Neuronal stem cell (in vitro differentiated cells): ENCODE data around the gene TOP1.

Experiments
- DNase-seq: peaks from one replicate; pipeline ENCODE4 v3.0.0-alpha.2; 2013; ENCODE audit warnings: low spot score
- H2AFZ ChIP-seq: one replicate; pipeline ENCODE4 v1.6.1; 2013; ENCODE audit warnings: mild to moderate bottlenecking, low read length, inconsistent platforms
- H2AK5ac ChIP-seq: 2 replicates; pipeline ENCODE4 v1.6.1; 2013; ENCODE audit warnings: low read depth, mild to moderate bottlenecking, inconsistent platforms, low read length, moderate library complexity, mixed read lengths
- H2BK120ac ChIP-seq: 2 replicates; pipeline ENCODE4 v1.6.1; 2013; ENCODE audit warnings: low read depth, mild to moderate bottlenecking, inconsistent platforms, low read length, moderate library complexity, mixed read lengths
- H2BK12ac ChIP-seq: one replicate; pipeline ENCODE4 v1.6.1; 2013; ENCODE audit warnings: low read length, inconsistent platforms
- H2BK15ac ChIP-seq: 2 replicates; pipeline ENCODE4 v1.6.1; 2013; ENCODE audit warnings: mild to moderate bottlenecking, low read length, inconsistent platforms, mixed read lengths
- H2BK5ac ChIP-seq: one replicate; pipeline ENCODE4 v1.6.1; 2013; ENCODE audit warnings: inconsistent platforms, mild to moderate bottlenecking, low read length, moderate library complexity
- H3K14ac ChIP-seq: one replicate; pipeline ENCODE4 v1.6.1; 2013; ENCODE audit warnings: low read length, inconsistent platforms
- H3K18ac ChIP-seq: 2 replicates; pipeline ENCODE4 v1.6.1; 2013; ENCODE audit warnings: low read length, inconsistent platforms
- H3K23ac ChIP-seq: 2 replicates; pipeline ENCODE4 v1.6.1; 2013; ENCODE audit warnings: low read depth, mild to moderate bottlenecking, mixed read lengths, low read length, inconsistent platforms; ENCODE audit not compliant: poor library complexity
- H3K27ac ChIP-seq: replicated peaks from 3 replicates; pipeline ENCODE4 v1.5.1; 2013; ENCODE audit warnings: low read length, inconsistent platforms
- H3K27me3 ChIP-seq, 3 experiments: 2 replicates each; pipeline ENCODE4 v1.6.1; 2013; ENCODE audit warnings: low read length in 3 of 3, mild to moderate bottlenecking in 2 of 3, inconsistent platforms in 1 of 3, low read depth in 1 of 3, mixed read lengths in 1 of 3, moderate library complexity in 1 of 3; ENCODE audit not compliant: control insufficient read depth in 3 of 3, insufficient read depth in 3 of 3
- H3K36me3 ChIP-seq, 2 donors: replicated peaks in 1 of 2; 2 replicates each; pipeline ENCODE4 v1.6.1; 2013; ENCODE audit warnings: low read length in 2 of 2; ENCODE audit not compliant: control insufficient read depth in 2 of 2, insufficient read depth in 2 of 2
- H3K4ac ChIP-seq: 2 replicates; pipeline ENCODE4 v1.6.1; 2013; ENCODE audit warnings: inconsistent platforms, mild to moderate bottlenecking, low read length, moderate library complexity
- H3K4me1 ChIP-seq, 2 donors: 1 replicate in 1 of 2; 2 replicates in 1 of 2; pipeline ENCODE4 v1.6.1; 2013; ENCODE audit warnings: low read length in 2 of 2, low read depth in 1 of 2; ENCODE audit not compliant: control insufficient read depth in 2 of 2, insufficient read depth in 1 of 2
- H3K4me2 ChIP-seq: one replicate; pipeline ENCODE4 v1.6.1; 2013; ENCODE audit warnings: mild to moderate bottlenecking, low read length, inconsistent platforms; ENCODE audit not compliant: insufficient read depth, poor library complexity, severe bottlenecking
- H3K4me3 ChIP-seq, 2 donors: 2 replicates each; pipeline ENCODE4 v1.5.1; 2013; ENCODE audit warnings: low read length in 2 of 2, mild to moderate bottlenecking in 2 of 2, inconsistent platforms in 1 of 2, moderate library complexity in 1 of 2
- H3K79me1 ChIP-seq: one replicate; pipeline ENCODE4 v1.6.1; 2013; ENCODE audit warnings: low read depth, mild to moderate bottlenecking, inconsistent platforms, low read length, moderate library complexity
- H3K9ac ChIP-seq: one replicate; pipeline ENCODE4 v1.6.1; 2013; ENCODE audit warnings: mild to moderate bottlenecking, low read depth, low read length, inconsistent platforms; ENCODE audit not compliant: poor library complexity
- H3K9me3 ChIP-seq, 2 donors: replicated peaks in 1 of 2; 2 replicates each; pipeline versions ENCODE3 to v1.6.1; 2013; ENCODE audit warnings: low read length in 2 of 2, mild to moderate bottlenecking in 2 of 2, inconsistent platforms in 1 of 2, low read depth in 1 of 2, mixed read lengths in 1 of 2, moderate library complexity in 1 of 2; ENCODE audit not compliant: control insufficient read depth in 2 of 2, insufficient read depth in 1 of 2
- H4K8ac ChIP-seq: one replicate; pipeline ENCODE4 v1.6.1; 2013; ENCODE audit warnings: low read depth, mild to moderate bottlenecking, inconsistent platforms, low read length, moderate library complexity
- H4K91ac ChIP-seq: one replicate; pipeline ENCODE4 v1.6.1; 2013; ENCODE audit warnings: low read length, low read depth, mild to moderate bottlenecking, inconsistent platforms; ENCODE audit not compliant: poor library complexity
- WGBS, 2 donors: extraction: QIAGEN DNeasy Blood & Tissue Kit; methylation state at CpG; one replicate each; pipeline ENCODE4 v1.1.7; 2013; ENCODE audit warnings: missing lambda C conversion rate in 2 of 2, mixed read lengths in 1 of 2; ENCODE audit not compliant: insufficient read length in 2 of 2, insufficient replicate concordance in 1 of 2; ENCODE audit errors: extremely low coverage in 2 of 2; 5-methylcytosine and 5-hydroxymethylcytosine counted together

TOP1 gene

GRCh38 chr20:41080866-41081265 lies 52.2 kb downstream of the TOP1 start:
- Histone ChIP-seq H3K23ac (no peak overlapping the region), H3K4ac (no peak overlapping the region), H2BK12ac (no peak overlapping the region), H2AFZ (no peak overlapping the region), H3K14ac (no peak overlapping the region), H4K8ac (no peak overlapping the region), H3K18ac (no peak overlapping the region), H2AK5ac (no peak overlapping the region), H3K4me1 (peaks cover 0 to 3% of the 10 kb centered on the region in 2 donors), H2BK120ac (no peak overlapping the region), H3K9ac (no peak overlapping the region), H3K4me3 (no peak overlapping the region), H3K27me3 (no peaks in the 10 kb centered on the region), H3K79me1 (no peaks in the 10 kb centered on the region), H3K36me3 (peaks cover 5 to 100% of the 10 kb centered on the region in 2 donors), H3K9me3 (no peaks in the 10 kb centered on the region), H4K91ac (no peak overlapping the region), H2BK15ac (no peak overlapping the region), H3K4me2 (no peak overlapping the region), H2BK5ac (no peak overlapping the region), H3K27ac (no peak overlapping the region)
- WGBS, 2 donors, result no CpG with 5 or more reads among the region's 2 CpGs
- no peak for DNase-seq

- Histone ChIP-seq H3K4ac (no peak overlapping the region), H3K4me3 (no peak overlapping the region), H2BK12ac (no peak overlapping the region), H2BK120ac (no peak overlapping the region), H3K79me1 (no peaks in the 10 kb centered on the region), H2AFZ (no peak overlapping the region), H2BK15ac (no peak overlapping the region), H3K4me1 (peaks cover 0 to 3% of the 10 kb centered on the region in 2 donors), H3K9me3 (no peaks in the 10 kb centered on the region), H4K91ac (no peak overlapping the region), H3K4me2 (no peak overlapping the region), H3K36me3 (peaks cover 5 to 98% of the 10 kb centered on the region in 2 donors), H3K23ac (no peak overlapping the region), H3K18ac (no peak overlapping the region), H2AK5ac (no peak overlapping the region), H4K8ac (no peak overlapping the region), H3K14ac (no peak overlapping the region), H3K9ac (no peak overlapping the region), H3K27me3 (no peaks in the 10 kb centered on the region), H2BK5ac (no peak overlapping the region), H3K27ac (no peak overlapping the region)
- no peak for DNase-seq
Measured at GRCh38 chr20:41081276-41081814, 52.7 kb downstream of the TOP1 start.

DNA sequence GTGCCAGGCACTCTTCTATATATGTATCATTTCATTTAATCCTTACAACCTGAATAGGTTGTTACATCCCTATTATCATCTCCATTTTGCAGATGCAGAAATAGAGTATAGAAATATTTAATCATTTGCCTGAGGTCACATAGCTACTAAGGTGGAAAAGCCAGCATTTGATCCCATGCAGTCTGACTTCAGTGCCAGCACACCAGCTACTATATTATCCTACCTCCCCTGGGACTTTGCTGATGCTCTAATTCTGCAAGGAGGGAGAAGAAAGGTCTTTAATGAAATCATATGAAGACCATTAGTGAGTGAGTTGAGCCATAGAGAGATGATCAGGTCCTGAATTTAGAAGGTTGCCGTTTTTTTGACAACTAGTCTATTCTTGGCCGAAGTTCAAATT lies 53.7 kb downstream of the TOP1 start:
- Histone ChIP-seq H2AFZ (no peak overlapping the region), H2BK120ac (no peak overlapping the region), H3K36me3 (peaks cover 9 to 98% of the 10 kb centered on the region in 2 donors), H3K79me1 (no peaks in the 10 kb centered on the region), H3K27me3 (no peaks in the 10 kb centered on the region), H4K8ac (no peak overlapping the region), H3K4me2 (no peak overlapping the region), H2BK5ac (no peak overlapping the region), H3K14ac (no peak overlapping the region), H3K4me3 (no peak overlapping the region), H3K9me3 (no peaks in the 10 kb centered on the region), H2BK15ac (no peak overlapping the region), H2AK5ac (no peak overlapping the region), H2BK12ac (no peak overlapping the region), H3K23ac (no peak overlapping the region), H4K91ac (no peak overlapping the region), H3K9ac (no peak overlapping the region), H3K4ac (no peak overlapping the region), H3K4me1 (peaks cover 0 to 3% of the 10 kb centered on the region in 2 donors), H3K27ac (no peak overlapping the region), H3K18ac (no peak overlapping the region)
- no peak for DNase-seq
- WGBS, 2 donors, result no CpG with 5 or more reads among the region's 2 CpGs

GRCh38 chr20:41085606-41086005 lies 57.0 kb downstream of the TOP1 start:
- no peak overlapping the region for H2AFZ ChIP-seq
- H3K4me2 ChIP-seq, result no peak overlapping the region
- no peak overlapping the region for H2BK12ac ChIP-seq
- no peak overlapping the region for H2BK15ac ChIP-seq
- H4K91ac ChIP-seq, result no peak overlapping the region
- H3K27me3 ChIP-seq, result no peaks in the 10 kb centered on the region
- no peaks in the 10 kb centered on the region for H3K9me3 ChIP-seq
- no CpG with 5 or more reads among the region's 3 CpGs for WGBS, 2 donors
- H3K18ac ChIP-seq, result no peak overlapping the region
- no peak overlapping the region for H4K8ac ChIP-seq
- no peaks in the 10 kb centered on the region for H3K79me1 ChIP-seq
- H2BK120ac ChIP-seq, result no peak overlapping the region
- no peak overlapping the region for H3K27ac ChIP-seq
- no peak overlapping the region for H2AK5ac ChIP-seq
- no peak overlapping the region for H3K23ac ChIP-seq
- H3K4me1 ChIP-seq, result peaks cover 0 to 3% of the 10 kb centered on the region in 2 donors
- no peak overlapping the region for H3K14ac ChIP-seq
- no peak overlapping the region for H2BK5ac ChIP-seq
- peaks cover 9 to 93% of the 10 kb centered on the region in 2 donors for H3K36me3 ChIP-seq
- DNase-seq, result no peak
- H3K4me3 ChIP-seq, result no peak overlapping the region
- H3K9ac ChIP-seq, result no peak overlapping the region
- H3K4ac ChIP-seq, result no peak overlapping the region
